Activated CD8-positive, alpha-beta T cell treated with anti-CD3 and anti-CD28 coated beads, Interleukin-2, amount 10 ng/mL, durations not matched to agents 7 days and 5 days (primary cell): ENCODE results near the gene DOCK4. TPM values are rescaled to one million over a fixed set of nuclear protein-coding genes. Genes with fewer than 3 reads are reported as not detected.

ENCODE experiments used
- ATAC-seq: fragments of 150-1000 bp; cut with Tn5 transposase; one replicate; pipeline ENCODE4 v1.10.0; 2021; ENCODE audit warnings: moderate library complexity
- CTCF ChIA-PET: fragments of 350-600 bp; sonication (Branson Sonifier 250); formaldehyde crosslinking; loops from one replicate; lab custom pipeline; 2021; ENCODE audit warnings: antibody characterized with exemption; lab: Charles Lee
- POLR2A ChIA-PET: fragments of 350-600 bp; sonication (Branson Sonifier 250); formaldehyde crosslinking; loops from one replicate; lab custom pipeline; 2021; ENCODE audit warnings: antibody characterized with exemption; lab: Charles Lee
- DNase-seq: peaks from one replicate; pipeline ENCODE4 v3.0.0-alpha.2; 2020
- H3K27ac Mint-ChIP-seq: one replicate; pipeline ENCODE4 v1.8.0; 2021; ENCODE audit warnings: mild to moderate bottlenecking, mixed read lengths
- H3K27me3 Mint-ChIP-seq: one replicate; pipeline ENCODE4 v1.8.0; 2021; ENCODE audit warnings: low read depth, mixed read lengths
- H3K36me3 Mint-ChIP-seq: one replicate; pipeline ENCODE4 v1.8.0; 2021; ENCODE audit warnings: low read depth, mixed read lengths
- H3K4me1 Mint-ChIP-seq: one replicate; pipeline ENCODE4 v1.8.0; 2021; ENCODE audit warnings: low read depth, mixed read lengths
- H3K4me3 Mint-ChIP-seq: one replicate; pipeline ENCODE4 v1.8.0; 2021; ENCODE audit warnings: mild to moderate bottlenecking, mixed read lengths
- H3K9me3 Mint-ChIP-seq: one replicate; pipeline ENCODE4 v1.8.0; 2022; ENCODE audit warnings: mixed read lengths; ENCODE audit not compliant: insufficient read depth
- total RNA-seq, 2 experiments: library from RNA; stranded (reverse); gene quantifications; one replicate each; pipeline ENCODE4 v1.2.3, GENCODE V29; 2021

The DOCK4 gene
- total RNA-seq, 2 experiments from 2014 or later: 0.10 to 0.18 TPM

DNA sequence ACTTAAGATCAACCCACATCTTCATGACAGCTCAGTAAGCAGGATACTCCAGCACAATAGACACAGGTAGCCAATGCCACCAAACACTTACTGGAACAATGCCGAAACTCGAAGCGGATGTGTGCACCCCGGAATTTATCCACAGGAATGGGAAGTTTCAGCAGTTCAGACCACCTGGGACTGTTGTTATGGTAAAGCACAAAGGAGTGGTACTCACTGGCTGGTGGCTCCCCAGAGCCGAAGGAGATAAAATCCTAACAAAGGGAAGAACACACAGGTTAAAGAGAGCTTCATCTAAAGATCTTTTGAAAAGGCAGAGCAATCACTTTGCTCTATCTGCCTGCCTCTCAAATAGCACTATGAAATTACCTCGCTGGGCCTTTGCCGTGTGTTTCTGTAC is 305.9 kb downstream of the DOCK4 start:
- CTCF ChIA-PET: no interaction called here
- Mint-ChIP-seq H3K27me3 (no peaks in the 10 kb centered on the region), H3K4me3 (no peak overlapping the region), H3K36me3 (no peaks in the 10 kb centered on the region), H3K9me3 (no peaks in the 10 kb centered on the region), H3K27ac (no peak overlapping the region), H3K4me1 (no peaks in the 10 kb centered on the region)
- DNase-seq: no peak
- no peak for ATAC-seq
- POLR2A ChIA-PET: no interaction called here

DNA sequence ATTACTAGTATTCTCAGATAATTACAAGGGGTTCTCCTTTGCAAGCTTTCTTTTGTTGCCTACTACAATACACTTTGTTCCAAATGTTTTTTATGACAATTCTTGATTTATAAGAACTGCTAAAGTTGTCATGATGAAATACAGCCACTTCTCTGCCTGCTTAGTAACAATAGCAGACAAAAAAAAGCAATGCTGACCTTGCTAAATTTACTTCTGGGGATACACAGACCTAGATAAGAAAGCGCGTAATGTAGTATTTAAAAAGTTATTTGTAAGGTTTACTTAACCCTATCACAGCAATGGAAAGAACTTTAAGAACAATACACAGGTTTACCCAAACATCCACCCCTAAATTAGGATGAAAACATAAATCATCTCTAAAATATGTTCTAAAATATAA is 311.1 kb downstream of the DOCK4 start:
- ChIA-PET POLR2A (no interaction called here), CTCF (no interaction called here)
- H3K27ac Mint-ChIP-seq: no peak overlapping the region
- no peaks in the 10 kb centered on the region for H3K9me3 Mint-ChIP-seq
- ATAC-seq (no peak), DNase-seq (no peak)
- no peak overlapping the region for H3K4me3 Mint-ChIP-seq
- no peaks in the 10 kb centered on the region for H3K4me1 Mint-ChIP-seq
- no peaks in the 10 kb centered on the region for H3K36me3 Mint-ChIP-seq
- H3K27me3 Mint-ChIP-seq: no peaks in the 10 kb centered on the region

DNA sequence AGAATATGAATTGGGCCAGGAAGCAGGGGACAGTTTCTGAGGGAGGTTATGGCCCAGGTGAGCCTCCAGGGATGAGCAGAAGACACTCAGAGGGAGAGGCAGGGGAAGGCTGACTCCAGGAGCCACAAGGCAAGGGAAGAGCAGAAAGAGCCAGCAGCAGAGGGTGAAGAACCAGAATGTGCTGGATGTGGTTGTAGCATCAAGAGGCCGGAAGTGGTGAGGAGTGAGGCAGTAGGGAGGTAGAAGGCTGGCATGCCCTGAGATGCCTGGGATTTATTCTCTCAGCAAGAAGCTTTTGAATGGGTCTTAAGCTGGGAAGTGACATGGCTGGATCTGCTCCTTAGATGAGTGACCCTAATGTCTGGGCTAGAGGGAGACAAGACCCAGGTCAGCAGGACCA is 311.7 kb downstream of the DOCK4 start:
- Mint-ChIP-seq H3K4me1 (no peaks in the 10 kb centered on the region), H3K36me3 (no peaks in the 10 kb centered on the region), H3K4me3 (no peak overlapping the region), H3K9me3 (no peaks in the 10 kb centered on the region), H3K27ac (no peak overlapping the region), H3K27me3 (no peaks in the 10 kb centered on the region)
- ChIA-PET POLR2A (no interaction called here), CTCF (no interaction called here)
- ATAC-seq (no peak), DNase-seq (no peak)

- H3K27me3 Mint-ChIP-seq: no peaks in the 10 kb centered on the region
- ChIA-PET CTCF (no interaction called here), POLR2A (no interaction called here)
- H3K9me3 Mint-ChIP-seq: no peaks in the 10 kb centered on the region
- no peaks in the 10 kb centered on the region for H3K4me1 Mint-ChIP-seq
- DNase-seq: no peak
- no peak overlapping the region for H3K4me3 Mint-ChIP-seq
- no peak overlapping the region for H3K27ac Mint-ChIP-seq
- no peak for ATAC-seq
- H3K36me3 Mint-ChIP-seq: no peaks in the 10 kb centered on the region
These were observed 313.0 kb downstream of the DOCK4 start for GRCh38 chr7:111893190-111893589.

DNA sequence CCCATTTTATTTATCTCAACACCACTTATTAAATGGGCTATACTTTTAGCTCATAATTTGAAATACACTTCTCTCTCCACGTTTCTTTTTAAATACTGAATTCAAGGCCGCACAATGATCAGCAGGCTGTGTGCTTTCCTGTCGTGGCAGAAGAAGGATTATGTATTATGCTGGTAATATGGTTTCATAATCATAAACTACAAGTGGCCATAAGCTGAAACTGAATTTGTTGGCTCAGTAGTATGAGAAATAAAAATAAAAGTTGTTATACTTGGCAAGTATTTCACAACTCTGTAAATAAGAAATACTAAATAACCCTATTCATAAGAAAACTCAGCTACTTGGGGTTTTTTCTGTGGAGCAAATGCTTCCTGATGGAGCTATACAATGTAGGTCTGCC is 313.6 kb downstream of the DOCK4 start:
- no peak for ATAC-seq
- no peaks in the 10 kb centered on the region for H3K4me1 Mint-ChIP-seq
- no peak for DNase-seq
- H3K9me3 Mint-ChIP-seq: no peaks in the 10 kb centered on the region
- H3K27me3 Mint-ChIP-seq: no peaks in the 10 kb centered on the region
- ChIA-PET CTCF (no interaction called here), POLR2A (no interaction called here)
- H3K36me3 Mint-ChIP-seq: no peaks in the 10 kb centered on the region
- H3K27ac Mint-ChIP-seq: no peak overlapping the region
- no peak overlapping the region for H3K4me3 Mint-ChIP-seq

DNA sequence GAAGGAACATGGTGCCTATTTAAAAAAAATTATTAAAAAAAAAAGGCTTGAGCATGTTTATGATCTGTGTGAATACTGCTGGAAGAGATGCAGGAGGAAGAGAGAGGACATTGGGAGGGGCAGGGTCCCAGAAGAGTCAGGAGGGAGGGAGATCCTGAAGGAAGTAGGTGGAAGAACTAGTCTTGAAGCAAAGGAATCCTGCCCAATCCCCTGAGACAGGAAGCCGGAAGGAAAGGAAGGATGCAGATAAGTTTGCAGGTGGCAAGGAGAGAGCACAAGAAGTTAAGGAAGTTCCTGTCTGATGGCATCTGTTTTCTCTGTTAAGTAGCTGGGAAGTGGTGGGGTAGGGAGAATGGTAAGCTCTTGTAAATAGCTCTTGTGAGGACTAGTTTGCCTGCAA is 318.5 kb downstream of the DOCK4 start:
- no peak for ATAC-seq
- no peak overlapping the region for H3K4me3 Mint-ChIP-seq
- no peaks in the 10 kb centered on the region for H3K9me3 Mint-ChIP-seq
- H3K27me3 Mint-ChIP-seq: peaks cover 3% of the 10 kb centered on the region
- no peaks in the 10 kb centered on the region for H3K36me3 Mint-ChIP-seq
- H3K4me1 Mint-ChIP-seq: no peaks in the 10 kb centered on the region
- ChIA-PET POLR2A (no interaction called here), CTCF (no interaction called here)
- DNase-seq: no peak
- H3K27ac Mint-ChIP-seq: no peak overlapping the region

GRCh38 chr7:111886233-111886632 is 320.0 kb downstream of the DOCK4 start:
- ChIA-PET POLR2A (no interaction called here), CTCF (no interaction called here)
- Mint-ChIP-seq H3K9me3 (no peaks in the 10 kb centered on the region), H3K4me3 (no peak overlapping the region), H3K36me3 (no peaks in the 10 kb centered on the region), H3K4me1 (no peaks in the 10 kb centered on the region), H3K27me3 (peaks cover 3% of the 10 kb centered on the region), H3K27ac (no peak overlapping the region)
- ATAC-seq (no peak), DNase-seq (no peak)

DNA sequence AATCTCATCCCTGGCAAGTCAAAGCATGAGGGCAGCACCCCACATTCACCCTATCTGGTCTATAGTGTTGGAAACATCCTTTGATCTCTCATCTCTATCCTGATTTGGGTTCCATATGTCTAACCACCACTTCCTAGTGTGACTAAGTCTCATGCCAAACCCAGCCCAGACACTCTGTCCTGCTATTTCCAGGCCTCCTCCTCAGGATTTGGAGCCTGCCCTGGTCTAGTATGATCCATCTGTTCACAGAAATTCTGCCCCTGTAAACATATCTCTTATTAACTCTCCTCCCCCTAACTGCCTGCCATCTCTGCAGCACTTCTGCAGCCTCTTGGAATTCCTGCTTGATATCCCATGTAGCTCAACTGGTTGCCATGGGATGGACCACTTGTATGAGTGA is 323.0 kb downstream of the DOCK4 start:
- H3K4me3 Mint-ChIP-seq: no peak overlapping the region
- no peaks in the 10 kb centered on the region for H3K36me3 Mint-ChIP-seq
- DNase-seq (no peak), ATAC-seq (no peak)
- H3K9me3 Mint-ChIP-seq: no peaks in the 10 kb centered on the region
- CTCF ChIA-PET: no interaction called here
- peaks cover 3% of the 10 kb centered on the region for H3K27me3 Mint-ChIP-seq
- no peaks in the 10 kb centered on the region for H3K4me1 Mint-ChIP-seq
- H3K27ac Mint-ChIP-seq: no peak overlapping the region
- POLR2A ChIA-PET: no interaction called here

DNA sequence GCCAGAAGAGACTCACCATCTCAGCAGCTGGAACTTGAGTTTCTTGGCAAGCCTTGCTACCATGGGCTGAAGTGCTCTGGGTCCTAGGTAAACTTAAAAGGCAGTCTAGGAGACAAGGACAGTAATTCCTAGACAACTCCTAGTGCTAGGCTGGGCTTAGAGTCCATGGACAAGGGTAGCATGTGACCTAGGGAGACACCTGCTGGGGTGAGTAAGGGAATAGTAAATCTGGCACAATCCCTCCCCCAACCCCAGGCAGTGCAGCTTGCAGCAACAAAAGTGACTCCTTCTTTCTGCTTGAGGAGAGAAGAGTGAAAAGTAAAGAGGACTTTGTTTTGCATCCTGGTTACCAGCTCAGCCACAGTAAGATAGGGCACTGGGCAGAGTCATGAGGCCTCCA is 327.4 kb downstream of the DOCK4 start:
- no peaks in the 10 kb centered on the region for H3K4me1 Mint-ChIP-seq
- POLR2A ChIA-PET: no interaction called here
- no peak overlapping the region for H3K27ac Mint-ChIP-seq
- H3K9me3 Mint-ChIP-seq: no peaks in the 10 kb centered on the region
- no peak for ATAC-seq
- CTCF ChIA-PET: no interaction called here
- H3K36me3 Mint-ChIP-seq: no peaks in the 10 kb centered on the region
- no peak for DNase-seq
- H3K27me3 Mint-ChIP-seq: no peaks in the 10 kb centered on the region
- no peak overlapping the region for H3K4me3 Mint-ChIP-seq

DNA sequence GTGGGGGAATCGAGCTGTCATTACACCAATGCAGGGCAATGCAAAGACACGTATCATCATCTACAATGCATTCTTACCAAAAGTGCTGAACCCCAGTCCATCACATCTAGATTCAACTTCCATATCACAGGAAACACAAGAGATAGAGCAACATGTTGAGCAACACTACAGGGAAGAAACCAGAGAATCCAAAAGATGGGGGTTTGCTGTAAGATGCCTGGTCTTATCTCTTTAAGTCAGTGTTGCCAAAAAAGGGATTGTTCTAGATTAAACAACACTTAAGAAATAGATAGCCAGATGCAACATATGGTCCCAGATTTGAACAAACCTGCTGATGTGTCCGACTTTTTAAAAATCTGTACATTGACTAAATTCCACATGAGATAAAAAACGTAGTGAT is 328.3 kb downstream of the DOCK4 start:
- H3K36me3 Mint-ChIP-seq: no peaks in the 10 kb centered on the region
- no peaks in the 10 kb centered on the region for H3K9me3 Mint-ChIP-seq
- H3K27me3 Mint-ChIP-seq: no peaks in the 10 kb centered on the region
- H3K27ac Mint-ChIP-seq: no peak overlapping the region
- H3K4me3 Mint-ChIP-seq: no peak overlapping the region
- POLR2A ChIA-PET: no interaction called here
- H3K4me1 Mint-ChIP-seq: no peaks in the 10 kb centered on the region
- ATAC-seq (no peak), DNase-seq (no peak)
- CTCF ChIA-PET: no interaction called here

DNA sequence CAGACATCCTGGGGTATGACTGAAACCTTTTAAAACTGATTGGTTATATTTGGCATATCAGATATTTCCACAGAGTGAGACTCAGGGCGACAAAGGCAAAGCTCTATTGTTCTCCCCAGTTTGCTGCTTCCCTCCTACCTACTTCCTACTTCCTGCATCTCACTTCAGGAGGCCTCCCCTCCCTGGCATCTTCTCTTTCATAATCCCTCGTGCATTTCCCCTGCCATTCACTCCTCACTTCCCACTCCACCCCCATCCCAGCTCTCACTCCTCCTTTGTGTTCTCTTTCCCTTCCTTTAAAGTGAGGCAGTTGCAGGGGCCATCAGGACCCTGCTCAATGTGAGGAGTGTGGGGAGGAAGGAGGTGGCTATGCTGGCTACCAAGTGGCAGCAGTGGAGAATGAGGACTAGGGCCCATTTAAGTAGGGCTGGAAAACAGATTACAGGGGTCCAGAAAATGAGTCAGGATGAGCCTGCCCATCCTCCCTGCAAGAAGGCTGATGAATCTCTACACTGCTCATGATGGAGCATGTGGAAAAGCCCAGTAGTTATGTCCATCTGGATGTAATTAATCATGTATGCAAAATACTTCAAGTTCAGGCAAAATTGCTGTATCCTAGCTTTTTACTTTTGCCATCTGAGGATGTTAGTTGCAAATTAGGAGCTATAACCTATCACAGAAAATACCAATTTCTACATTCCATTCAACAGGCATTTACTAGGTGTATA is 332.1 kb downstream of the DOCK4 start:
- H3K27me3 Mint-ChIP-seq: no peaks in the 10 kb centered on the region
- POLR2A ChIA-PET: no interaction called here
- H3K4me1 Mint-ChIP-seq: no peaks in the 10 kb centered on the region
- no peaks in the 10 kb centered on the region for H3K9me3 Mint-ChIP-seq
- no peak overlapping the region for H3K4me3 Mint-ChIP-seq
- H3K36me3 Mint-ChIP-seq: no peaks in the 10 kb centered on the region
- CTCF ChIA-PET: no interaction called here
- no peak for DNase-seq
- ATAC-seq: no peak
- no peak overlapping the region for H3K27ac Mint-ChIP-seq

DNA sequence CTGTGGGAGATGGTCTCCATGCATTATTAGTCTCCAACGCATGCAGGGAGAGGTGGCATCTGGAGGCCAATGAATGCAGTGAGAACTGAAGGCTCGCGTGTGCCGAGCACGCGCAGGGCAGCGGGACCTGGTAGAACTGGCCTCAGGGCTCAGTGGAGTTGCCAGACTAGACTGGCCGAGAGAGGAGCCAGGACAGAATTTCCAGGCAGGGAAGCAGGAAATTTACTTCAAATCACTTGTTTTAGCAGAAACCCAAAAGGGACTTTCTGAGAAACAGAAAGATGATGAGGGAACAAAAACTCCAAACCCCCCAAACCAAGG is 332.9 kb downstream of the DOCK4 start:
- Mint-ChIP-seq H3K4me1 (no peaks in the 10 kb centered on the region), H3K27me3 (no peaks in the 10 kb centered on the region), H3K36me3 (no peaks in the 10 kb centered on the region), H3K27ac (no peak overlapping the region), H3K9me3 (no peaks in the 10 kb centered on the region), H3K4me3 (no peak overlapping the region)
- POLR2A ChIA-PET: no interaction called here
- no peak for ATAC-seq
- CTCF ChIA-PET: no interaction called here
- no peak for DNase-seq
